HTR-8/SVneo (cell line): ENCODE results near the gene KIF2A.
"Not testable (repeated sequence)": the region's sequence is repeated elsewhere in the genome, so short reads cannot be mapped to it uniquely, and the experiment has no call there.

Experiments used
- DNase-seq: peaks from one replicate; pipeline ENCODE4 v3.0.0; 2011; ENCODE audit warnings: low spot score, mixed read lengths; ENCODE audit not compliant: insufficient read length
- FAIRE-seq: peaks from 2 replicates; lab custom pipeline; 2011; peaks lifted over from hg19 to GRCh38; lab: Jason Lieb, UNC

KIF2A gene

DNA sequence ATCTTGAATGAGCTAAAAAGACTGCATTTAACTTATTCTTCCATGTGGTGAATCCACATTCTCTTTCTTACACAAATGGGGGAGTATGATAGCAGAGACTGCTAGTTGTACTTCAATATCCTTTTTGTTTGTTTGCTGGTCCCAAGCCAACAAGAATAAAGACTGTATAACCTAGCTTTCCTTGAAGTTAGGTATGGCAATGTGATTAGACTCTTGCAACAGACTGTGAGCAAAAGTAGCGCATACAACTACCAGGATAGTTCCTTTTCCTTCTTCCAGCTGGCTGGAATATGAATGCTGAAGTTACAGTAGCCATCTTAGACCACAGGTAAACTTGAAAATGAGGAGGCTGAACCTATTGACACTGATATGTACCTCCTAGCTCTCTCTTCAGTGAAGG is 17.9 kb upstream of the KIF2A start:
- no peak for FAIRE-seq
- no peak for DNase-seq

DNA sequence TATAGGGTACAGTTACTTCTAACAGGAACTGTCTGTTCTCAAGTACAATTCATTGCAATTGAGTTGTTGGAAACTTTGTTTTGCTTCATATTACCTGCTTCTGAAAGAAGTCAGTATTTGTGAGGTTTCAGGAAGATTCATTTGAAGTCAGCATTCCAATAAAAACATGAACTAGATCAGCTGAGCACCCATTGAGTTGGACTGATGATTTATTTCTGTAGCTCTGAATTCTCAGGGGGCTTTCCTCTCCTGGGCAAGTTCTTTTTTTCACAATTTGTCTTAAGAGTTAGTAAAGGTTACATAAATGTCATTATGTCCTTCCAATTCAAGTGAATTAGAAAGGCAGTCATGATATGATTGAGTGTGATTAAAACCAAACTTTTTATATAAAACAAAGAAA is 16.2 kb upstream of the KIF2A start:
- no peak for FAIRE-seq
- no peak for DNase-seq

DNA sequence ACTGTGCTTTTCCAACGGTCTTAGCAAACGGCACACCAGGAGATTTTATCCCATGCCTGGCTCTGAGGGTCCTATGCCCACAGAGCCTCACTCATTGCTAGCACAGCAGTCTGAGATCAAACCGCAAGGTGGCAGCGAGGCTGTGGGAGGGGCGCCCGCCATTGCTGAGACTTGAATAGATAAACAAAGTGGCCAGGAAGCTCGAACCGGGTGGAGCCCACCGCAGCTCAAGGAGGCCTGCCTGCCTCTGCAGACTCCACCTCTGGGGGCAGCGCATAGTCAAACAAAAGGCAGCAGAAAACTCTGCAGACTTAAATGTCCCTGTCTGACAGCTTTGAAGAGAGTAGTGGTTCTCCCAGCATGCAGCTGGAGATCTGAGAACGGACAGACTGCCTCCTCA is 14.2 kb upstream of the KIF2A start:
- FAIRE-seq, DNase-seq: not testable (repeated sequence)

DNA sequence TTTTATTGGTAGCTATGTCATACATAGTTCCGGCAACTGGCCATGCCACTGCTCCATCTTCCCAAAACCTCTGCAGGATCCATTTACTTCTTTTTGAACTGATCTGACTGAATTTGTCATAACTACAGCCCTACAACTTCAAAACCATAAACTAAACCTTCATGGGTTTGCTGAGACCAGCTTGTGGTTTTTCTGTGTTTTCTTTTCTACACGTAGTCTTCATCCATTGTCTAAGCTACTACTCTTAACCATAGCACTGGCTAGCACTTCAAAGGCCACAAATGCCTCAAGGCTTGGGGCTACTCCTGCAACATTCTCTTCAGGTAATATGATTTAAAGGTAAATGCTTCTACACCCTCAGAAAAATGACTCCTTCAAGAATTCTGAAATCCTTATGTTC is 9.0 kb upstream of the KIF2A start:
- FAIRE-seq (no peak), DNase-seq (no peak)

DNA sequence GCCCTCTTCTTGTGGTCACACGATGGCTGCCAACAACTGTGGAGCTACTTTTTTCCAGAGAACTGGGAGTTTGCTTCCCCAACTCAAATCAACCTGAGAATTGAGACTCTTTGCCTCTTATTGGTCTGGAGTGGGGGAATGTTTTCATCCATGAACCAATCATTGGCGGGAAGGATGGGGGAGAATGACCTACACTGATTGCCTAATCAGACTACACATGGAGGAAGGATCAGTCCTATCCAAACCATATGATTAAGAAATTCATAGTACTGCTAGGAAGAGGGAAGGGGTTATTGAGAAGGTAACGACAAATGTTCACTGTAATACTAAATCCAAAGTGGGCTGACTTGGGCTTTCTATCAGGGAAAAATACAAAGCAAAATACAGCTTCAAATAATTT is 7.9 kb upstream of the KIF2A start:
- DNase-seq (no peak), FAIRE-seq (no peak)

DNA sequence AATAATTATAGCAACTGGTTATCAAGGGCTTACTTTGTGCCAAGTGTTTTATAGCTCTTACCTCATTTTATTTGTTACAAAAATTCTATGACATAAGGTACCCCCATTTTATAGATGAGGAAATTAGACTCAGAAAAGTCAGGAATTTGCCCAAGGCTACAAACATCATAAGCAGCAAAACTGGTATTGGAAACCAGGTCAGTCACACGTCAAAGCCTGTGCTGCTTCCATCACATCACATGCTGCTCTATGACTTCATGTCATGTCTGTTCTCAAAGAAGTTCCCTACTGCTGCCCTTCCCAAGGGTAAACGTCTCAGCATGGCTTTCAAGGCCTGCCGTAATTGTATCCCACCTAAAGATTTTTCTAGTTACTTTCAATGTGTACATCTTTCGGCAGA is 6.9 kb upstream of the KIF2A start:
- FAIRE-seq (no peak), DNase-seq (no peak)

DNA sequence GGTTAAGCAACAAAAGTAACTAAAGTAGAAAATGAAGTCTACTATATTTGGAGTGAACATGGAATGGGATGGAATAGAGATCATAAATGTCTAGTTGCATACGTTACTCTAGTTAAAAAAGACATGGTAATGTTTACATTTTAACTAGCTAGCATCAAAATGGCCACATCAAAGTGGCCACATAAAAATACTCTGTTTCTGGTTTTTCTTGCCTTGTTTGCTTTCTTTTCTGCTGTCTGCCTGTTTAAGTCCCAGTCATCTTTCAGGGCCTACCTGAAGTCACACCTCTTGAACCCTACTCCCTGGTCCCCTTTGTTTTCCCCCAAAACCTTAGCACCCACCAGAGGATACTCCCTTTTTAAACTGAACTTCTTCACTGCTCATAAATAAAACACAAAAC is 6.4 kb upstream of the KIF2A start:
- no peak for FAIRE-seq
- DNase-seq, result no peak

DNA sequence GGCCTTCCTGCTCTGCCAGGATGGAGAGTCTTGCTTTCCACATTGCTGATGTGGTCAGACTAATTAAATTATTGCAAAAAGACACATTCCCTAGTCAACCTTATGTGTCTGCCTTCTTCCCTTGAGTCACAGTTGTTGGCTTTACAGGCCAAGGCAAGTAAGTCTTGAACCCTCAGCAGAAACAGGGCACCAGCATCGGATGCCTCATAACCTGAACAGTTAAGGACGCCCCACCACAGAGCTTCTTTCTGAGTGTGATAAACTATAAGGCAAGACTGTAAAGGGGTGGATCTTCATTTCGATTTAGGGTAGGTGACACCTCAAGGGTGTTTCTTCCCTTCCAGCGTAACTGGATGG is 670 bp upstream of the KIF2A start:
- FAIRE-seq (no peak), DNase-seq (no peak)

DNA sequence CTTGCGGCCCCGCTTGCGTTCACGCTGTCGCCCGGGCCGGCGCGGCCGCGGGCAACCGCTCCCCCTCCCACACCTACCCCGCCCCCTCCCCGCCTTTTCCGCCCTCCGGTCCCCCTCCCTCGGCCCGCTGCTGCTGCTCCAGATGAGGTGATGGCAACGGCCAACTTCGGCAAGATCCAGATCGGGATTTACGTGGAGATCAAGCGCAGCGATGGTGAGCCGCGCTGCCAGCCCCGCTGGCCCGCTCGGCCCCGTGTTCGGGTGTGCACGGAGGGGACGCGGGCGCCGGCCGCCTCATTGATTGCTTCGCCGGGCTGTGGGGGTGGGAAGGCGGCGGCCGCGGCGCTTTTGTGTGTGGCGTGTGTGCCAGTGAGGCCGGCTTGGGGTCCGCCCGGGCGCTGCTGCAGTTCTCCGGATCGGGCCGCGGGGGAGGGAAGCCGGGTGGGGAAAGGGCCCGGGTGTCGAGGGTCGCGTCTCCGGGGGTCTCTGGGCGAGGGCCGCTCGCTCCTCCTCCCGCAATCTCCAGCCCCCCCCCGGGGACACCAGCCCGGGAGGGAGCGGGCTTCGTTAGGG is 403 bp downstream of the KIF2A start:
- DNase-seq (no peak), FAIRE-seq (no peak)

DNA sequence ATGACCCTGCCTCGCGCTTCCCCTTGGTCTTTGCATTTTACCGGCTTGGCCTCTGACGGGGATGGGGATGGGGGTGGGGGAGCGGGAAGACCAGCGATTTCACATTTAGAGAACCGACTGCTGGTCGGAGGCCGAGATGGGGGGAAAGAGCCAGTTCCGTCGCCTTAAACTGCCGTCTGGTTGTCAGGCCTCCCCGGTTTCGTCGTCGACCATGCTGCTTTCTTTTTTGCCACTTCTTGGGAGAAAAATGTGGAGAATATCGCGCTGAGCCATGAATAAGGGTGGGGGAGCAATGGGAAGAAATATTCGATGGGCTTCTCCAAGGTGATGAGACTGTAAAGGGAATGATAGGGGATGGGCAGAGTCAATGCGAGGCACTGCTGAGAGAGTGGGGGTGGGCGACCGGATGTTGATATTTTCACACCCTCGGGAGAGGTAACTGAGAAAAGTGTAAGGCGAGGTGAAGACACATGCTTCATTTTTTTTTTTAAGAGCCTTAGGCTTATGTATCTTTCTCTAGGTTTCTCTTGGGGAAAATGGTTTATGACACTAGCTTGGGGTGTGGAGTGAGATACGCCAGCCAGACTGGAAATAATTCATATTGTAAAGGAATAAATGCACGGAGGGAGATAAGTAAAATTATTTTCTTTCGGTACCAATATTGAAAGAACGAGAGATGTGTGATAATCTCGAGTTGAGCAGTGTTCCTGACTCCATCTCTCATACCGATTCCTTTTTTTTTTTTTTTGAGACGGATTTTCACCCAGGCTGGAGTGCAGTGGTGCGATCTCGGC is 1.1 kb downstream of the KIF2A start:
- FAIRE-seq, result no peak
- peak; percentile 21 for DNase-seq

DNA sequence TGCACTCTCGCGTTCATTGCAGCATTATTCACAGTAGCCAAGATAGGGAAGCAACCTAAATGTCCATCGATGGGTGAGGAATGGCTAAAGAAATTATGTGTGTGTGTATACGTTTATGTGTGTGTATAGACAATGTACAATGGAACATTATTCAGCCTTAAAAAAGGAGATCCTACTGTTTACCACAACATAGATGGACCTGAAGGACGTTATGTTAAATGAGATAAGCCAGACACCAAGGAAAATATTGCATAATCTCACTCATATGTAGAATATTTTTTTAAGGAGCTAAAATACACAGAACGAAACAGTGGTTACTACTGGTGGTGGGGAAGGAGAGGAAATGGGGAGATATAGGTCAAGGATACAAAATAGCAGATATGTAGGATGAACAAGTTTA is 2.4 kb downstream of the KIF2A start:
- DNase-seq (no peak), FAIRE-seq (no peak)

DNA sequence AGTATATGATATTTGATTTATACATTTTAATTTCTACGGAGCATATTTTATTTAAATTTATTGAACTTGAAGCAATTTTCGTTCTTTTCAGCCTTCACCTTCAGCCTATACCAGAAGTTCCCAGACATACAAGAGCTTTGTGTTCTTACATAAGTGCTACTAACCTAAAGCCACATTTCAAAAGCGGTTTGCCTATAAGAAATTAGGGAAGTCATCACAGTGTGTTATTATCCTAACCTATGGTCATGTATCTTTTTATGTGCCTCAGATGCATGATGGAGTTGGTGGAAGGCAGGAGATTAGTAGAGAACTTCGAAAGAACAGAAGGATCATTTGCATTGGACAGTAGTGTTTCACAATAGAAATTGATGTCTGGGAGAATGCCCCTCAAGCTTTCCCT is 3.1 kb downstream of the KIF2A start:
- FAIRE-seq (no peak), DNase-seq (no peak)

DNA sequence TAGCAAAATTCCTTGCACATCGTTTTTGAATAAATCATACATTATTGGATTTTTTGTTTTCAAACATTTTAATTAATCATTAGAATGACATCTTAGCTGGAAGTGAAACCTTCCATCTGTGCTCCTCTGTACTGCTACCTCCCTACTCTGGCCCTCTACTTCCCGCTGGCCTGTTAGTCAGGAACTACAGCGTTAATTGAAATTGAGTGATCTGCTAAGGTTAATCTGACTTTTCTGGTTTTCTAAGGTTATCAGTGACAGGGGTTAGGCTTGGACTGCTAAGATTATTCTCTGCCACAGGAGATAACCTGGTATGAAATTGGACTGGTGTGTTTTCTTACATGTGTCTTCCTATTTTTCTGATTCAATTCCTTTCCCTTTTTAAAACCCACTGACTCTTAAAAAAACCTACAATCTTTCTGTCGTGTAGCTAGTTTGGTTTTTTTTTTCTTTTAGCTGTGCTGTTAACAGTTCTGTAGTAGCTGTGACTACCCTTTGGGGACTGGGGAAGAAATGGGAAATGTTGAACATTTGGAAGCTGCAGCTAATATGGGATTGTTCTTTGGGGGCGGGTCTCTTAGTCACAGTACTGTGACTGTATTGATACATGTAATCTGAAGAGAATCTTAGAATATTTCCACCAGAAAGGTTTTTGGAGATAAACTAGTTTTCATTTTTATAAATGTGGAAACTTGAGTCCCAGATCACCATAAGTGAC is 4.6 kb downstream of the KIF2A start:
- FAIRE-seq (no peak), DNase-seq (no peak)

DNA sequence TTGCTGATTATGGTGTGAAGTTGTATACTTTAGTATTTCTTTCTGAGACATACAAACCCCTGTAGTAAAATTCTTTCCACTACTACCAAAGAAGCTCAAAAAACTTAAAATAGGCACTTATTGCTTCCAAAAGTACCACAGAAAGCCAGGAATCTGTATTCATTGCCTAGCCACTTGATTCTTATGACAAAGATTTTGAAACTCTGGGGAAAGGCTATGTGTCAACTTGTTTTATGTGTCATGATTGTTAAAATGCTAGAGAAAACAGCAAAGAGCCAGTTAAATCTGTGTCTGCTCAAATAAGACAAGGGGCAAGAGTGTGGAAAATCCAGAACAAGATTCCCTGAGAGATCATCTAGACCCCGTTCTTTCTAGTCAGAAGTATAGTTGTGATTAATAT is 6.0 kb downstream of the KIF2A start:
- no peak for FAIRE-seq

DNA sequence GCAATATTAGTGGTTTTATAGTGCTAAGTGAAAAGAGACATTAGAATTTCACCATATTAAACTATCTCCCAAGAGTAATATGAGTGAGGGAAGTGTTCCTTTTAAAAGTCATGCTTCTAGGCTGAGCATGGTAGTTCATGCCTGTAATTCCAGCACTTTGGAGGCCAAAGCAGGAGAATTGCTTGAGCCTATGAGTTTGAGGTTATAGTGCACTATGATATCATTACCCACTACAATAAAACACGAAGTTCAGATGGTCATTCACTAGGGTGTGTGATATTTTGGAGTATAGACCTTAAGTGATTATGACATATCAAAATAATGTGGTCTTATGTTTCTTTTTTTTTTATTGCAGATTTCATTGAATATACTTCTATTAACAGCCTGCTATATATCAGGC is 6.7 kb downstream of the KIF2A start:
- no peak for FAIRE-seq
- DNase-seq, result no peak

More for the DNA sequence above, 6.0 kb downstream of the KIF2A start:
- DNase-seq, result no peak

DNA sequence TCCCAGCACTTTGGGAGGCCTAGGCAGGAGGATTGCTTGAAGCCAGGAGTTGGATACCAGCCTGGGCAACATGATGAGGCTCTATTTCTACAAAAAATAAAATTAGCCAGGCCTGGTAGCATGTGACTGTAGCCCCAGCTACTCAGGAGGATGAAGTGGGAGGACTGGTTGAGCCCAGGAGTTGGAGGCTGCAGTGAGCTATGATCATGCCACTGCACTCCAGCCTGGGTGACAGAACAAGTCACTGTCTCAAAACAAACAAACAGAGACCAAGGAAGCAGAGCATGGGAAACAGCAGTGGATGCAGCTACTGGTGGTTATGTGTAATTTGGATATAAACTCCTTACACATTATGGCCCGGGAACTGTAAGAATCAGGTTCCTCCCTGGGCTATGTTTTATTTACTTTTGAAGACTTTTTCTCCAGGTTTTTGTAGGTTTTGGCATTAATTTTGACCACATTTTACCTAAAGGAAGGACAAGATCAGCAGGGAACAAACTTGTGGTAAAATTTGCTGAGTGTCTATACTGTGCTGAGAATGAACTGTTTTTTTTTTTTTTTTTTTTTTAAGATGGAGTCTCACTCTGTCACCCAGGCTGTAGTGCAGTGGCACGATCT is 8.3 kb downstream of the KIF2A start:
- FAIRE-seq (no peak), DNase-seq (no peak)

DNA sequence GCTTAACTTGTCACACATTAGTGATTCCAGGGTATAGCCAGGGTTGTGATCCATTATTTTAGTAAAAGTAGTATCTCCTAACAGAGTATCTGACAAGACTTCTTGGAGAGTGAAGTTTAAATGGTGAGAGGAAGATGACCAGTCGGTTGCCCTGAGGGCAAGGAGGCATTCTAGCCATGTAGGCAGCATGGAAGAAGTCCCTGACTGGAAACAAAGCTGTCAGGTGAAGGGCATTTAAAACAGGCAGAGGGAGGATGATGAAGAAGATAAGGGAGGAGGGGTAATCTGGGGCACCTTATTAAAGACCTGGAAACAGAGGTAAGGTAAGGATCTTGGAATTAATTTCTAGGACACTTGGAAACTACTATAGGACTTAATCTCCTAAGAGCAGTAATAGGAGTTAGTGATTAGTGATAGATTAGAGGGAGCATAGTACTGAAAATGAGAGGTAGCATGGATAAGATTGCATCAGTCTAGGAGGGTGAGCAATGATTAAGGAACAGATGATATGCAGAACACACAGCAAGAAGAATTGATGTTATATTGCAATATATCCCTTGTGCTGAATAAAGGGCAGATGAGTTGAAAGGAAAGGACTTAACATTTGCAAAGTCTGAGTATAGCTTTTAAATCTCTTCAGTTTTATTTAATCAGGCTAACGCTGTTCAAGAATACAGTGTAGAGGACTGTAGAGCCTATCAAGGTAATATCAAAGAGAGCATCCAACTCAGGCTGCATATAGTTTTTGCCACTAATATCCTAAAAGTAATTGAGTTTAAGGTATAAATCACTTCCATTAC is 9.6 kb downstream of the KIF2A start:
- DNase-seq (no peak), FAIRE-seq (no peak)

DNA sequence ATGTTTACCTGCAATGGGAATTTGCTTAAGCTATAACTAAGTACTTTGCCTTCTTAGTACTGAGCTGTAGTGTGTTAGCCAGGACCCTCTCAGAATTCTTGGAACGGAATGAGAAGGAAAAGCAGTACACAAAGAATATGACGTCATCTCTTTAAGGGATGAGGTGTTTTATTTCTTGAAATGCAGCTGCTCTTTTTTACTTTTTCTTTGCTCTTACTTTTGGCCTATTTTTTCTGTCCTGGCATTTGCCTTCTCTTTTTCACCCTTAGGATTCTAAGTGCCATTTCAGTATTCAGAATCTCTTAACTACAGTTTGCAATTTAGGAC is 10.1 kb downstream of the KIF2A start:
- no peak for FAIRE-seq
- no peak for DNase-seq

DNA sequence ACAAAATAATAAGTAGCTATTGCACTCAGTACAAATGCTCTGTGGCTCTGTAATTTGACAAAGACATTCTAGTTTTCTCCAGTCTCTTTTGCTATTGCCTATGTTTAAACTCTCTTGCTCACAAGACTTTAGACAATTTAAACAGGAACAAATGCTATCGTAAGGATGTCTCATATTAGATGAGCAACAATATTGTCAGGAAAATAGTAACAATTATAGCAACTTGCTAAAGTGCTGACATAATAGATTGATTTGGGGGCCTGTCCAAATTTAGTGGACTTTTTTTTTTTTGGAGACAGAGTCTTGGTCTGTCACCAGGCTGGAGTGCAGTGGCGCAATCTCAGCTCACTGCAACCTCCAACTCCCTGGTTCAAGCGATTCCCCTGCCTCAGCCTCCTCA is 11.8 kb downstream of the KIF2A start:
- DNase-seq (no peak), FAIRE-seq (no peak)

DNA sequence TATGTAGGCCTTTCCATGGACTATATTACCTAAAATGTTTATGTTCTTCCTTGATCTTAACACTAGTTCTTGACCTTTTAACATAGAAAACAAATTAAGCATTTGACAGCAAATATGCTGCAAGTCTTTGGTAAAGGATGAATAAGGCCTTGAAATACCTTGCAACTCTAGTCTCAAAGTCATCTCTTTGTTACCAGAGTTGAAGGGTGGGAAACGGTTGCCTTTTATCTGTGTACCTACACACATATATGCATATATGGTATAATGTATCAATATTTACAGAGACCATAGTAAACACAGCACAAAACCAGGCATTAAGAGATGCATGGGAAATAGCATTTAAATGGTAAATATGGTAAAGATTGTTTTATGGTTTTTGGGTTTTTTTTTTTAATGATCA is 16.5 kb downstream of the KIF2A start:
- FAIRE-seq, result no peak

DNA sequence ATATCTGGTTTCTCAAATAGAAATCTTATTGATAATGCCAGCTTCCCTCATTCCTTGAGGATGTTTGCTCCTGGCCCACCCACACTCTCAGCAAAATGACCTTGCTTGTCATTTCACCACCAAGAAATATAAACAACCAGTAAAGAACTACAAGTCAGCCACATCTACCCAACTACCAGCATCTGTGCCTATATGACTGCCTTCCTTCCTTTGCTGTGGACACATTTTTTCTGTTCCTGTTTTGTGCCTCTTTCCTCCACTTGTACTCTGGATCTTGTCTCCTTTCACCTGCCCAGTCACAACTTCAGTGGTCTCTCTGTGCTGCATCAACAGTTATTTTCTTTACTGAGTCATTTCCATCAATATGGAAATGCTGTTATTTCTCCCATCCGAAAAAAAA is 20.3 kb downstream of the KIF2A start:
- no peak for FAIRE-seq

More for the DNA sequence above, 16.5 kb downstream of the KIF2A start:
- DNase-seq, result no peak

More for the DNA sequence above, 20.3 kb downstream of the KIF2A start:
- DNase-seq, result no peak
